Measurements from ENCODE around the gene GSK3B.

Gene GSK3B

DNA sequence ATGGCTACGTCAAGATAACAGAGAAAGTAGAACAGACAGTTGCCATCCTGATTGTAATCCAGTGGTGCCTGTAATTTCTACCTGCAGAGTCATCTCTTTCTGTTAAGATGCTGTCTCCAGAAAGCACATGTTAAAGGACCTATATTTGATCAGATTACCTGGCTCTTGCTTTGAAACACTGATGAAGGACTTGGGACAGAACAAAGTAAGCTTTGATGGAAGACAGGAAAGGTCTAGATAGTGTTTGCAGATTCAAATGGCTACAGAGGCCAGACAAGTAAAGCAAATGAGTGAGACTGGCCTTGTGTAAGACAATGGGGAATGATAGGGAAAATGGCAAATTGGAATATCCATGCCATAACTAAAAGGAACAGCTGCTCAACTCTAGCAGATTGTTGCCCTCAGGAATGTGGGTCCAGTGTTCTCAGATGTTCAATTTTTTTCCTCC lies 1.8 kb upstream of the GSK3B start:
- 0 out of 2 replicates have a peak, but pooled peaks cover 3% of the 10 kb centered on the region for H3K36me3 ChIP-seq (ENCODE audit: insufficient read depth, low read length)
- H3K9me3 ChIP-seq (ENCODE audit: insufficient read depth, low read length, severe bottlenecking) = no peaks in the 10 kb centered on the region
- TF ChIP-seq, protein P1, sequence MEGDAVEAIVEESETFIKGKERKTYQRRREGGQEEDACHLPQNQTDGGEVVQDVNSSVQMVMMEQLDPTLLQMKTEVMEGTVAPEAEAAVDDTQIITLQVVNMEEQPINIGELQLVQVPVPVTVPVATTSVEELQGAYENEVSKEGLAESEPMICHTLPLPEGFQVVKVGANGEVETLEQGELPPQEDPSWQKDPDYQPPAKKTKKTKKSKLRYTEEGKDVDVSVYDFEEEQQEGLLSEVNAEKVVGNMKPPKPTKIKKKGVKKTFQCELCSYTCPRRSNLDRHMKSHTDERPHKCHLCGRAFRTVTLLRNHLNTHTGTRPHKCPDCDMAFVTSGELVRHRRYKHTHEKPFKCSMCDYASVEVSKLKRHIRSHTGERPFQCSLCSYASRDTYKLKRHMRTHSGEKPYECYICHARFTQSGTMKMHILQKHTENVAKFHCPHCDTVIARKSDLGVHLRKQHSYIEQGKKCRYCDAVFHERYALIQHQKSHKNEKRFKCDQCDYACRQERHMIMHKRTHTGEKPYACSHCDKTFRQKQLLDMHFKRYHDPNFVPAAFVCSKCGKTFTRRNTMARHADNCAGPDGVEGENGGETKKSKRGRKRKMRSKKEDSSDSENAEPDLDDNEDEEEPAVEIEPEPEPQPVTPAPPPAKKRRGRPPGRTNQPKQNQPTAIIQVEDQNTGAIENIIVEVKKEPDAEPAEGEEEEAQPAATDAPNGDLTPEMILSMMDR (IDR thresholded peaks at IDR 0.05; ENCODE audit: borderline replicate concordance, extremely low read depth, low read length, poor library complexity, severe bottlenecking) = no peak
- TF ChIP-seq EZH2 (IDR thresholded peaks at IDR 0.05; ENCODE audit: borderline replicate concordance, low read depth, low read length, severe bottlenecking) = no peak
- peak overlapping the region; percentile 49 to 60 for H3K4me3 ChIP-seq (ENCODE audit: low read depth in 1 of 2, low read length in 2 of 2)
- peaks cover 51% of the 10 kb centered on the region for H3K79me2 ChIP-seq (ENCODE audit: insufficient read depth, low read length)
- peaks cover 24% of the 10 kb centered on the region for H4K20me1 ChIP-seq (ENCODE audit: insufficient read depth, low read length)
- ATAC-seq (ENCODE audit: insufficient read depth, low read depth) (no peak), DNase-seq (no peak)
- H3K4me2 ChIP-seq (ENCODE audit: insufficient read depth, low read length) = peak overlapping the region; percentile 78
- H3K4me1 ChIP-seq (ENCODE audit: insufficient read depth, low read length) = peaks cover 23% of the 10 kb centered on the region
- H2AFZ ChIP-seq (ENCODE audit: low read depth, low read length) = peak overlapping the region; percentile 76
- peak overlapping the region; percentile 95 for H3K27ac ChIP-seq (ENCODE audit: low read length)
- no peaks in the 10 kb centered on the region for H3K27me3 ChIP-seq (ENCODE audit: insufficient read depth, low read length, poor library complexity)
- H3K9ac ChIP-seq (ENCODE audit: low read depth, low read length) = peak overlapping the region; percentile 93

DNA sequence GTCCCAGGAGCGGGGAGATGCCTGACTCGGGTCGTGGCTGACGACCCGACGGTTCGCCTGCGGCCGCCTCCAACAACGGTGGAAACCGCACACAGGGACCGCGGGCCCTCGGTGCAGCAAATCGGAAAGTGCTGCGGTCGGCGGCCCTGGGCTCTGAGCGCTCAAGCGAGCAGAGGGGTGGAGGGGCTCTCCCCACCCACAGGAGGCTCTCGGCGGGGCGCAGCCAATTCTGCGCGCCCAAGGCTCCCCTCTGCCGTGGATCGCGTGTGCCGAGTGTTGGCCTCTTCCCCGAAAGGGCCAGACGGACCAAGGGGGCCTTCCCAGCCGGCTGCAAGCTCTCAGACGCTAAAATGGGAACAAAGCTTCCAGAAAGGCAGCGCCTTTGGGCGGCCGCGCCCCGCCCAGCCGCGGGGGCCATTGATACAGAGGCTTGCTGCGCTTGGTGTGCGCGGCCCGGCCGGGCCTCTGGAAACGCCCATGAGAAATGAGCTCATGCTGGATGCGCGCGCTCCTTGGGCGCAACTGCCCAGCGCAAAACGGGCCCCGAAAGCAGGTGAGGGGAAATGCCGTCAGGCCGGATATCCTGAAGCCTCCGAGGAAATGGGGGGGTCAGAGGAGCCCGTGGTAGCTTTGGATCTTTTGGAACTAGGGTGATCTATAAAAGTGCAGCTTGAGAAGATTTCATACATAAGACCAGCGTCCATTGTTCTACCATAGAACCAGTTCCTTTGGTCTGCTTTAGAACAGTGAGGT lies 1.2 kb upstream of the GSK3B start:
- H3K9ac ChIP-seq (ENCODE audit: low read depth, low read length) = peak overlapping the region; percentile 93
- peak; percentile 45 for ATAC-seq (ENCODE audit: insufficient read depth, low read depth)
- no peaks in the 10 kb centered on the region for H3K9me3 ChIP-seq (ENCODE audit: insufficient read depth, low read length, severe bottlenecking)
- H3K4me1 ChIP-seq (ENCODE audit: insufficient read depth, low read length) = peaks cover 29% of the 10 kb centered on the region
- peak overlapping the region; percentile 49 to 60 for H3K4me3 ChIP-seq (ENCODE audit: low read depth in 1 of 2, low read length in 2 of 2)
- no peaks in the 10 kb centered on the region for H3K27me3 ChIP-seq (ENCODE audit: insufficient read depth, low read length, poor library complexity)
- DNase-seq = peak; percentile 91
- H3K27ac ChIP-seq (ENCODE audit: low read length) = peak overlapping the region; percentile 95
- peaks cover 57% of the 10 kb centered on the region for H3K79me2 ChIP-seq (ENCODE audit: insufficient read depth, low read length)
- TF ChIP-seq, protein P1 (IDR thresholded peaks at IDR 0.05; ENCODE audit: borderline replicate concordance, extremely low read depth, low read length, poor library complexity, severe bottlenecking) = no peak
- TF ChIP-seq EZH2 (IDR thresholded peaks at IDR 0.05; ENCODE audit: borderline replicate concordance, low read depth, low read length, severe bottlenecking) = no peak
- H3K36me3 ChIP-seq (ENCODE audit: insufficient read depth, low read length) = 0 out of 2 replicates have a peak, but pooled peaks cover 3% of the 10 kb centered on the region
- peaks cover 30% of the 10 kb centered on the region for H4K20me1 ChIP-seq (ENCODE audit: insufficient read depth, low read length)
- peak overlapping the region; percentile 76 for H2AFZ ChIP-seq (ENCODE audit: low read depth, low read length)
- H3K4me2 ChIP-seq (ENCODE audit: insufficient read depth, low read length) = peak overlapping the region; percentile 78

DNA sequence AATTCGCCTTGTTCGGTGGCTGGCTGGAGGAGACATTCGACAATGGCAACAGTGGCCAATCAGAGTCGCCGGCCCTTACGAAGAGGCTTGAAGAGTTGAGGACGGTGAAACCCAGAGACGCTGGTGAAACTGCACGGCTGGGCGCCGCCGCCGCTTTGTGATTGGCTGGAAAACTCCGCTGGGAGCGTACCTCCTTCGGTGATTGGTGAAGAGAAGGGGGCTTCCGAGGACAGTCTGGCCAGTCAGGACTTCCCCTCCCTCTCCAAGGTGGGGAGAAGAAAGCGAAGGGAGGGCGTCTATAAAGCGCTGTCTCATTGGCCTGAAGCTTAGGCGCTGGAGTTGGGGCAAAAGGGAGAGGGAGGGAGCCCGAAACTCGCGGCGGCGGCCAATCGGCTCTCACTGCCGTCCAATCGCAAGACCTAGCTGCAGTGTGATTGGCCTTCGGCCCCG lies 554 bp upstream of the GSK3B start:
- Histone ChIP-seq H3K27me3 (ENCODE audit: insufficient read depth, low read length, poor library complexity) (no peaks in the 10 kb centered on the region), H2AFZ (ENCODE audit: low read depth, low read length) (no peak overlapping the region), H3K4me3 (ENCODE audit: low read depth in 1 of 2, low read length in 2 of 2) (peak overlapping the region in 1 of 2 experiments; percentile 60; a peak in 3 of 4 replicates), H3K79me2 (ENCODE audit: insufficient read depth, low read length) (peaks cover 63% of the 10 kb centered on the region), H3K9ac (ENCODE audit: low read depth, low read length) (peak overlapping the region; percentile 93), H3K36me3 (ENCODE audit: insufficient read depth, low read length) (0 out of 2 replicates have a peak, but pooled peaks cover 3% of the 10 kb centered on the region), H4K20me1 (ENCODE audit: insufficient read depth, low read length) (peaks cover 32% of the 10 kb centered on the region), H3K27ac (ENCODE audit: low read length) (peak overlapping the region; percentile 95), H3K4me1 (ENCODE audit: insufficient read depth, low read length) (peaks cover 35% of the 10 kb centered on the region), H3K9me3 (ENCODE audit: insufficient read depth, low read length, severe bottlenecking) (no peaks in the 10 kb centered on the region), H3K4me2 (ENCODE audit: insufficient read depth, low read length) (peak overlapping the region; percentile 78; the same call in 1 of the 2 replicates)
- DNase-seq = peak; percentile 99
- TF ChIP-seq EZH2 (IDR thresholded peaks at IDR 0.05; ENCODE audit: borderline replicate concordance, low read depth, low read length, severe bottlenecking) = peak; percentile 72
- TF ChIP-seq, protein P1 (IDR thresholded peaks at IDR 0.05; ENCODE audit: borderline replicate concordance, extremely low read depth, low read length, poor library complexity, severe bottlenecking) = no peak
- peak; percentile 74 for ATAC-seq (ENCODE audit: insufficient read depth, low read depth)

Data from DND-41 (cell line).